Renal pelvis (tissue), 4 donors: ENCODE results near the gene RNPEP. TPM values are rescaled to one million over a fixed set of nuclear protein-coding genes. Genes with fewer than 3 reads are reported as not detected.
"Not testable (repeated sequence)": the region's sequence is repeated elsewhere in the genome, so short reads cannot be mapped to it uniquely, and the experiment has no call there.

Source experiments
- DNase-seq: peaks from one replicate; pipeline ENCODE4 v3.0.0-alpha.2; 2013
- polyA plus RNA-seq, 3 donors: library from polyadenylated mRNA; unstranded; fragments of 120-200 nt; gene quantifications; one replicate each; pipeline ENCODE4 v1.2.1, GENCODE V29; 2013; ENCODE audit not compliant: insufficient read length in 3 of 3

RNPEP gene
- polyA plus RNA-seq, 3 donors, result 60.1 to 72.8 (median 70.9) TPM

DNA sequence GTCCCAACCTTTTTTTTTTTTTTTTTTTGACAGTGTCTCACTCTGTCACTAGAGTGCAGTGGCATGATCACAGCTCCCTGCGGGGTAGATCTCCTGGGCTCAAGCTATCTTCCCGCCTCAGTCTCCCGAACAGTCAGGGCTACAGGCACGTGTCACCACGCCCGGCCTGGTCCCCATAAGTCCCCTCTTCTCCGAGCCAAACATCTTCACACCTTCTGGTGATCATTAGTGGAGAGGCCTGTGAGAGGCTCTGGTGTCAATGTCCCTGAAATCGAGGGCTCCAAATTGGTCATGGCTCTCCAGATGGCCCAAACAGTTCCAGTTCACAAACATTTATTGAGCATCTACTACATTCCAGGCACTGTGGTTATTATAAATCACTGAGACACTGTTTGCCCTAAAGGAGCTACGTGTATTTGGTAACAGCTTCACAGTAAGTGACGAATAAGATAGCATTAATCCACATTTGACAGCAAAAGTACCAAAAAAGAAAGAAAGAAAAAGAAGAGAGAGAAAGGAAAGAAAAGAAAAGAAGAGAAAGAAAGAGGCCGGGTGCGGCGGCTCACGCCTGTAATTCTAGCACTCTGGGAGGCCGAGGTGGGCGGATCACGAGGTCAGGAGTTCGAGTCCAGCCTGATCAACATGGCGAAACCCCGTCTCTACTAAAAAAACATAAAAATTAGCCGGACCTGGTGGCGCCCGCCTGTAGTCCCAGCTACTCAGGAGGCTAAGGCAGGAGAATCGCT, 28.0 kb upstream of the RNPEP start:
- no peak for DNase-seq

DNA sequence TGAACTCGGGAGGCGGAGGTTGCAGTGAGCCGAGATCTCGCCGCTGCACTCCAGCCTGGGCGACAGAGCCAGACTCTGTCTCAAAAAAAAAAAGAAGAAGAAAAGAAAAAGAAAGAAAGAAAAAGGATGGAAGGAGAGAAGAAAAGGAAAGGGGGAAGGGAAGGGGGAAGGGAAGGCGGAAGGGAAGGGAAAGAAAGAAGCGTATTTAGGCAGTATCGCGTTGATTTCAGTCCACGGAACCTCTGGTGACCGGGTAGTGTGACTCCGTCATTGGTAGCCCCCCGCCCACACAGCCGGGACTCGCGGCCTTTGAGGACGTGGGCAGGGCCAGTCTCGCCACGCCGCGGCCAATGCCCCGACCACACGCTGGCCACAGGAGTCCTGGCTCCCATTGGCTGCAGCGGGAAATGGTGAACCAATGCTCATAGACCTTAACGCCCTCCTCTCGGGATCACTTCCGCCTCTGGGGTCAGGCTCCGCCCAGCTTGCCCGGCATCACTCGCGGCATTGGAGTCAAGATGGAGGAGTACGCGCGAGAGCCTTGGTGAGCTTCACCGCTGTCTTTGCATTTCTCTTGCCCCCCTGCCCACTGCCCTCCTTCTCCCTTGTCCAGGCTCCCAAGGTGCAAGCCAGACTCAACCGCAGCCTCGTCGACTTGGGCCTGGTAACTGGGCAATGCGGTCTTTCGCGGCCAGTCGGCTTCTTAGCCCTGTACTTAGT, 27.3 kb upstream of the RNPEP start, which contains the start of gene TIMM17A:
Gene TIMM17A, plus strand, starts transcription at position 495 of the 720 bp plus-strand sequence. Its CDS starts 24 bp downstream, at position 519.
- peak; percentile 98 for DNase-seq

DNA sequence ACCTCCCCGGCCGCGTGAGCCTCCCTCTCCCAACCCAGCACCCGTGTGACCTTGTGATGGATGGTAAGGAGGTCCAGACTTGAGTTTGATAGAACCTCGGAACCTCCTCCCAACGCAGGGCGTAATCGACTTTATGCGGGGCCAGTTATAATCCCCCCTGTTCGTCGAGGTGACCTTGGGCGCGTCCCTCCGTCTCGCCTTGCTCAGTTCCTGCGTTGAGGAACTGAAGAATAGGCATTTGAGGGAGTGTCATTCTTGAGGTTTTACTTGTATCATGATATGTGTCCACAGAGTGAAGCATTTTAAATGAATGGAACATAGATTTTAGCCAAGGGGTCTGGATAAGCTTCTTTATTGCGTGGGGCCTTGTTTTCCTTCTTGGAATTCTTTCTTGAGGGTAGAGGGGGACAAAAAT, 26.7 kb upstream of the RNPEP start:
- no peak for DNase-seq

DNA sequence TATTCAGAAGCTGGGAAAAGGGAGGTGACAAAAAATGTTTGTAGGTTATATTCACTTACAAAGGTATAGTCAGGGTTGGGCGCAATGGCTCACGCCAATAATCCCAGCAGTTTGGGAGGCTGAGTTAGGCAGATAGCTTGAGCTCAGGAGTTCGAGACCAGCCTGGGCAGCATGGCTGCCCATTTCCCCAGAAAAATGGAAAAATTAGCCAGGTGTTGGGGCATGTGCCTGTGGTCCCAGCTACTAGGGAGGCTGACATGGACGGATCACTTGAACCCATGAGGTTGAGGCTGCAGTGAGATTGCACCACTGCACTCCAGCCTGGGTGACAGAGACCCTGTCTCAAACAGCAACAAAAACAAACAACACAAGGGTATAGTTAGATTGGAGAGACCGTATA, 24.1 kb upstream of the RNPEP start:
- DNase-seq, result no peak

DNA sequence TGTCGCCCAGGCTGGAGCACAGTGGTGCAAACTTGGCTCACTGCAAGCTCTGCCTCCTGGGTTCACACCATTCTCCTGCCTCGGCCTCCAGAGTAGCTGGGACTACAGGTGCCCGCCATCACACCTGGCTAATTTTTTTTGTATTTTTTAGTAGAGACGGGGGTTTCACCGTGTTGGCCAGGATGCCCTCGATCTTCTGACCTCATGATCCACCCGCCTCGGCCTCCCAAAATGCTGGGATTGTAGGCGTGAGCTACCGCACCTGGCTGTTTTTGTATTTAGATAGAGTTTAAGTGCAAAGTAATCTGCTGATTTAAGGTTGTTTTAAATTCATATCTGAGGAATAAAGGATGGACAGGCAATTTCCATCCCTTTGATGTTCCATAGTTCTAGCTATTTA, 20.1 kb upstream of the RNPEP start:
- not testable (repeated sequence) for DNase-seq

DNA sequence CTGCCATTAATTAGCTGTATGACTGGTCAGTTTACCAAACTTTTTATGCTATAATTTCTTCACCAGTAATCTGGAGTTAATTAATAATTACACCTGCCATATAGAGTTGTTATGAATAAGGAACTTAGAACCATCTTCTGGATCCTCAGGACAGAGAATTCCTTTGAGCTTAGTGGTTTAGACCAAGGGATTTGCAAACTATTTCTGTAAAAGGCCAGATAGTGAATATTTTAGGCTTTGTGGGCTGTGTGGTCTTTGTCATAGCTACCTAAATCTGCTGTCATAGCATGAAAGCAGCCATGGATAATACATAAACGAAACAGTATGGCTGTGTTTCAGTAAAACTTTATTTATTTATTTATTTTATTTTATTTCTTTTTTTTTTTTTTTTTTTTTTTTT, 18.2 kb upstream of the RNPEP start:
- no peak for DNase-seq

DNA sequence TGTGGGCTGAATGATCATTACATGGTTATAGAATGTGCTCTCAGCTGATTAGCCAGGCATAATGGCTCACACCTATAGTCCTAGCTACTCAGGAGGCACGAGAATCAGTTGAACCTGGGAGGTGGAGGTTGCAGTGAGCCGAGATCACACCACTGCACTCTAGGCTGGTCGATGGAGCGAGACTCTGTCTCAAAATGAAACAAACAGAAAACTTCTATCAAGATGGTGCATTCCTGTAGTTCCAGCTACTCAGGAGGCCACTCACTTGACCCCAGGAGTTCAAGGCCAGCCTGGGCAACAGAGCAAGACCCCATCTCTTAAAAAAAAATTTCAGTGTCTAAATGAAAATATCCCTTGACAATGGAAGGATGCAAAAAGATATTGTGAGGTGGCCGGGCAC, 16.3 kb upstream of the RNPEP start:
- DNase-seq, result no peak

DNA sequence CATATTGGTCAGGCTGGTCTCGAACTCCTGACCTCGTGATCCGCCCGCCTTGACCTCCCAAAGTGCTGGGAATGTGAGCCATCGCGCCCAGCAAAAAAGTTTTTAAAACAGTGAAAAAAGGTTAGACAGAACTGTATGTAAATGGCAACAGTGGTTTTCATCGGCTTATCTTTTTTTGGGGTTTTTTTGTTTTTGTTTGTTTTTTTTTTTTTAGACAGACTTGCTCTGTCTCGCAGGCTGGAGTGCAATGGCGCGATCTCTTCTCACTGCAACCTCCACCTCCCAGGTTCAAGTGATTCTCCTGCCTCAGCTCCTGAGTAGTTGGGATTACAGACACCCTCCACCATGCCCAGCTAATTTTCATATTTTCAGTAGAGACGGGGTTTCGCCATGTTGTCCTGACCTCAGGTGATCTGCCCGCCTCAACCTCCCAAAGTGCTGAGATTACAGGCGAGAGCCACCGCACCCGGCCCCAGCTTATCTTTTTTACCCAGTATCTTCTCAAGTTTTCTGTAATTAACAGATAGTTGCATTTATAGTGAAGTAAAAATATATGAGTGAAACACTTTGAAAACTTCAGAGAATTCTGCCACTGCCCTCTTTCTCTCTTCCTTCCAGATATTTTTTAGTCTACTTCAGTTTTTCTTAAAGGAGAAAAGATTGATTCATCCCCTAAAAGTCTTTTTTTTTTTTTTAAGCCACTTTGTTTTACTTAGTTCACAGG, 14.1 kb upstream of the RNPEP start:
- no peak for DNase-seq

DNA sequence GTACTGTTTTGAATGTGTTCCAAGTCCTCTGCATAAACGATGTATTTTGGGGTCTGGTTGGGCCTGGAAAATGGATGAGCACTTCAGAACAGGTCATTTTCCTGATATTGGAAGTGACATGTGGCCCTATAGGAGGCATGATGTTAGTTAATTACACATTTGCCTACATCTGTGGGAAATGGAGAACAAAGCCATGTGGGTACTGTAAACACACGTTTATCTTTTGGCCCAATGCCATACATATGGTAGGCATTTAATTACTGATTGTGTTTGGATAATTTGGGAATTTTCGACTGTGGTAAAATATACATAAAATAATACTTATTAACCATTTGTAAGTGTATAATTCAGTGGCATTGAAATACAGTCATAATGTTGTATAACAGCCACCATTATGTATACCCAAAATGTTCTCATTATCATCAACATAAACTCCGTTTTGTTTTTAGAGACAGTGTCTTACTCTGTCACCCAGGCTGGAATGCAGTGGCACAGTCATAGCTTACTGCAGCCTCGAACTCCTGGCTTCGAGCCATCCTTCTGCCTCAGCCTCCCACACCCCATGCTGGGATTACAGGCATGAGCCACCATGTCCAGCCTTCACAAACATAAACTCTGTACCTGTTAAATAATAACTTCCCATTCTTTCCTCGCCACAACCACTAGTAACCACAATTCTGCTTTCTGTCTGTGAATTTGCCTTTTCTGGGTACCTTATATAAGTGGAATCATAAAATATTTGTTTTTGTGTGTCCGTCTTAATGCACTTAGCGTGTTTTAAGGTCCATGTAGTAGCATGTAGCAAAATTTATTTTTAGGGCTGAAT, 11.9 kb upstream of the RNPEP start:
- no peak for DNase-seq

DNA sequence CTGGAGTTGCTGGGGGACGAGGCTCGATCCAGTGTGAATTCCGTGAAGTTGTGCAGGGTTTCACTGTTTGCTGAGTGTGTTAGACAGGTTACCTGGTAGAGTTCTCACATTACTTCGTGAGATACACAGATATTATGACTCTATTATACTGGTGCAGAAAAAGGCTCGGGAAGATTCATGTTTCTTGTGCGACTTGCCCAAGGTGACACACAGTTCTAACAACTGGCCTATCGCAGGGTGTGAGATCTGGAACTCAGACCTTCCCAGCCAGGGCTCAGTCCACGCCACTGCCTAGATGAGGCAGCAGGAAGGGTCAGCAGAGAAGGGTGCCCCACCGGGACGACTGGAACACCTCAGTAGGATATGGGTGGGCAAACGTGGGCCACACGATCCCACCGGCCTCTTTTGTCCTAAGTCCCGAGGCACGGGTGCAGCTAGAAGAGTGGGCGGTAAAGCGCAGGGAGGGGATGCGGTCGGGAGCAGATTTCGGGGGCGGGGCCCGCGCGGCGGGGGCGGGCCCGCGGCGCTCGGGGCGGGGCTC, 296 bp upstream of the RNPEP start:
- DNase-seq, result peak; percentile 67

DNA sequence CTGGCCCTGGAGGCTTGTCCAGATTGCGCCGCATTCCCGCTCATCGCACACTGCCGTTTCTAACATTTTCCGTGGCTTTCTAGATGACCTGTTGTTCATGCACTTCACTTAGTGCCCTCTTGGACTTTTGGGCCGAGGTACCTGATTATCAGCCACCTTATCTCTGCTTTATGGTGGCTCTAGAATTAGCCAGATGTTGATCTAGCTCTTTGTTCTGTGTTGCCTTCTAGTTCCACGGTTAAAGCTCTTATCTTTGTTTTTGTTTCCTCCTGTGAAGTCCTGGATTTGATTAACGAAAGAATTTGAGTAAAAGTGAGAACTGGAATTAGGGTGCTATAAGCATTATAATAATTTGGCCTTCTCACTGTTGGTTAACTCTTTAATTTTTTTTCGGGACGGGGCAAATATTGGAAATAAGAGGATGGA, 945 bp downstream of the RNPEP start:
- DNase-seq, result no peak

DNA sequence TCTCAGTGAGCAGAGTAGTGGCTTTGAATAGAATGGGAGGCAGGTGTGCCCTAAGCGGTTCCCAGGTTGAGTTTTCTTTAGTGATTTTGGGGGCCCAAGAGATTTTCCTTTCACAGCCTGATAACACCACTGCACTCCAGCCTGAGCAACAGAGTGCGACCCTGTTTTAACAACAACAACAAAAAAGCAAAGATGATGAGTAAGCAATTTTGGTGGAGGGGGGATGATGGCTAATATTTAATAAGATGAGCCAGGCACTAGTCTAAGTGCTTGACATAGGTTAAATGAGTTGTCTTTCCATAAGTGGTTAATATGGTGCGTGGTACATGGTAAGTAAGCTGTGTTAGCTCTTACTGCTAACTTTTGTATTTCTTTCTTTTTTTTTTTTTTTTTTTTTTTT, 2.0 kb downstream of the RNPEP start:
- DNase-seq, result no peak

DNA sequence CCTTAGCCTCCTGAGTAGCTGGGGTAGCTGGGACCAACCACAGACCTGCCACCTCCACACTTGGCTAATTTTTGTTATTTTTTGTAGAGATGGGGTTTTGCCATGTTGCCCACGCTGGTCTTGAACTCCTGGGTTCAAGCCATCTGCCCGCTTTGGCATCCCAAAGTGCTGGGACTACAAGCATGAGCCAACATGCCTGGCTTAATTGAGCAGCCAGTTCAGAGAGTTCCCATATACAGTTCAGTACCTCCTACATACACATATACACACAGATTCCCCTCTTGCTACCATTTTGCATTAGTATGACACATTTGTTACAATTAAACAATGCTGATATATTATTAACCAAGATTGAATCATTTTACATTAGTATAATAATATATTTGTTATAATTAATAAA, 2.9 kb downstream of the RNPEP start:
- no peak for DNase-seq

DNA sequence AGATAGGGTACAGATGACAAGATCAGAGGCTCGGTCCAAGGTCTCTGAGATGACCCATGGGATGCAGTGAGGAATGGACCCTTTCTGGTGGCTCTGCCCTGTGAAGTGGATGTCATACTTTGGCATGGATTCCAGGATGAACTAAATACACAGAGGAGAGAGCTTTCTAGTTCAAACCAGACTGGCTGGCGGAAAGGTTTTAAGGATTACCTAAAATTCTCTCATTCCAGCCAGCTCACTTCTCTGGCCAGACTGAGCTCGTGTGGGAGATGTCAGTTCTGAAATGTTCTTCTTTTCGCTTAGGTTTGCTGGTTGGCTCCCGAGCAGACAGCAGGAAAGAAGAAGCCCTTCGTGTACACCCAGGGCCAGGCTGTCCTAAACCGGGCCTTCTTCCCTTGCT, 6.2 kb downstream of the RNPEP start:
- no peak for DNase-seq

DNA sequence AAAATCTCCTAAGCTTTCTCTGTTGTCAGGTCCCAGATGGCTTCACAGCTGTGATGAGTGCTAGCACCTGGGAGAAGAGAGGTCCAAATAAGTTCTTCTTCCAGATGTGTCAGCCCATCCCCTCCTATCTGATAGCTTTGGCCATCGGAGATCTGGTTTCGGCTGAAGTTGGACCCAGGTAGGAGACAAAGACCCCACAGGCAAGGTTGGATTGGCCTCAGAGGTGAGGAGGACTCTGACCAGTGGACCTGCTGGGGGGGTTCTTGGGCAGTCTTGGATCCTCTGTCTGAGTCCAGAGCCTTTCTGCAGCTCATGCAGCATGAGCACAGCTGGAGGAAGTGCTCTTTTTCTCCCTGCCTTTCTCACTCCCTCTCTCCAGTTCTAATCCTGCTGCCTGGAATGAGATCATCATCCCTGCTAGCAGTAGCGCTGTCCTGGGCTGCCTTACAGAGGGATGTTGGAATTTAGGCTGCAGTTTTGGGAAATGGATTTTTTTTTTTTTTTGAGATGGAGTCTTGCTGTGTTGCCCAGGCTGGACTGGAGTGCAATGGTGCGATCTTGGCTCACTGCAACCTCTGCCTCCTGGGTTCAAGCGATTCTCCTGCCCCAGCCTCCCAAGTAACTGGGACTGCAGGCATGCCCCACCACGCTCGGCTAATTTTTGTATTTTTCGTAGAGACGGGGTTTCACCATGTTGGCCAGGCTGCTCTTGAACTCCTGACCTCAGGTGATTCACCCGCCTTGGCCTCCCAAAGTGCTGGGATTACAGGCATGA, 7.1 kb downstream of the RNPEP start:
- DNase-seq, result no peak

DNA sequence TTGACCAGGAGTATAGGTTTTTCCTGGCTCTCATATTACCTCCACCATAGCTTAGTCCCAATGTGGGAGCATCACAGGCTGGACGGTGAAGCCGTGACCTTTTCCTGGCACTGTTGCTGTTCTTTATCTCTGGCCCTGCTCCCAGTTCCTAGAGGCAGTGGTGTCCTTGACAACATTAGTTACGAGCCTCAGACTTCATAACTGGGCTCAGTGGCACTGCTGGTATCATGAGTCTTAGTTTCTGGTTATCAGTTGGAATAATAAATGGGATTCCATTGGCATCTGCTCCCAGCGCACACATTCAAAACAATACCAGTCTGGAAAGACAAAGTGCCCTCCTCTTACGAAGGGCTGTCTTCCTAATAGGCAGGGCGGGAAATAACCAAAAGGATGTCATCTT, 8.0 kb downstream of the RNPEP start:
- no peak for DNase-seq

DNA sequence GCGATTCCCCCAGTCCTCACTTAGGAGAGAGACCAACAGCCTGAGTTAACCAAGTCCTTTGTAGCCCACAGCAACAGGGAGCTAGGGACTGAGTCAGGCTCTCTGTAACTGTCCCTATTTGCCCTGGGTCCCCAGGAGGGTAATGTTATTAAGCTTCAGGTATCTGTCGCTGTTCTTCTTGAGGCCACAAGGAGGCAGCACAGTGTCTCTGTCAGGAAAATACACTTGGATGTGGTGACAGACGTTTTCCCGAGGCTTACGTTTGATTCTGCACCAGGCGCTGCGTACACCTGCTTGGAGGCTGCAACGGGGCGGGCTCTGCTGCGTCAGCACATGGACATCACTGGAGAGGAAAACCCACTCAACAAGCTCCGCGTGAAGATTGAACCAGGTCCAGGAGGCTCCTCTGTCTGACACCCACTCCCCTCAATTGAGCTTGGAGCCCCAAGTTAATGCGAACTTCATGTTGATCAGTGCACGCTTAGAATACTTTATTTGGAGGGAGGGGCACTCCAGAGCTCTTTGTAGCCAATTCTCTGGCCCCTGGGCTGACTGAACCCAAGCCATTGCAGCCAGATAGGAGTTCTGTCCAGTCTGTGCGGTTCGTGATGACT, 17.3 kb downstream of the RNPEP start:
- peak; percentile 33 for DNase-seq

DNA sequence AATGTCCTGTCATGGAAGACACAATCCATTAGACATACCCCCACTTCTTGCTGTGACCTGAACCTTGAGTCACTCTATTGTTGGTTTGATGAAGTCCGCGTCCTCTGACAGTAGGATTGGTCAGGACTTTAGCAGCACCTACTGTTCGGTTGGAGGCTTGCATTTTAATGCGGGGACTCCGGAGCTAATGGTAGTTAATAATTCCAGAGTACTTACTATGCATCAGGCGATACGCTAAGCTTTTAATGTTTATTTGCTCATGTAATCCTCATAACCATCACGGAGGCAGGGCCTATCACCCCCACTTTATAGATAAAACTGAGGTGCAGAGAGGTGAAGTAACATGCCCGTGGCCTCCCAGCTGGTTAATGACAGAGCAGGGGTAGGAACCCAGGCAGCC, 20.1 kb downstream of the RNPEP start:
- DNase-seq, result no peak

DNA sequence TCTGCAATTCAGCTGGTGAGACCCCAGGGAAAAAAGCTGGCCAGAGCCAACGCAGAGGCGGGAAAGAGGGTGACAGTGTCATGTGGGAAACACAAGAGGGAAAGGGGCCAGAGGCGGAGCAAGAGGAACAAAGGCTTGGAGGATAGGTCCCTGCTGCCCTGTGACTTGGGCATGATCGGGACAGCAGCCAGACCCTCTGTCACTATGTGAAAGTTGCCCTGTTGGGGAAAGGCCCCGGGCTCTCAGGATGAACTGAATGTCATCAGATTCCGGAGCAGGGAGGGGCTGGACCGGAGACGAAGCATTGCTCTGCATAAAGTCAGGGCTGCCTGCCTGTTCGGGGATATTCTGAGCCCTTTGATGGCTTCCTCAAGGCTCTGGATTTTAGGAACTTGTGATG, 22.3 kb downstream of the RNPEP start:
- no peak for DNase-seq

DNA sequence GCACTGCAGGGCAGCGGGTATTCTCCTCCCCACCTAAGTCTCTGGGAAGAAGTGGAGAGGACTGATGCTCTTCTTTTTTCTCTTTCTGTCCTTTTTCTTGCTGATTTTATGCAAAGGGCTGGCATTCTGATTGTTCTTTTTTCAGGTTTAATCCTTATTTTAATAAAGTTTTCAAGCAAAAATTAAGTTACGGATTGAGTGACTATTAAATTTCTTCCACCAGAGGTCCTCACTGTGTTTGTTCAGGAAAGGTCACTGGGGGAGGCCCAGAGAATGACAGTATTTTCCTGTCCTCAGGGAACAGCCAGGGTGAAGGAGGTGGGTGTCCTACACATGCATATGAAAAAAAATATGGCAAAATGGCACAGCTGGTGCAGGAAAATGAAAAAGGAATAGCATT, 23.5 kb downstream of the RNPEP start:
- no peak for DNase-seq
